Measurements from ENCODE around the gene CLASRP.

The CLASRP gene

DNA sequence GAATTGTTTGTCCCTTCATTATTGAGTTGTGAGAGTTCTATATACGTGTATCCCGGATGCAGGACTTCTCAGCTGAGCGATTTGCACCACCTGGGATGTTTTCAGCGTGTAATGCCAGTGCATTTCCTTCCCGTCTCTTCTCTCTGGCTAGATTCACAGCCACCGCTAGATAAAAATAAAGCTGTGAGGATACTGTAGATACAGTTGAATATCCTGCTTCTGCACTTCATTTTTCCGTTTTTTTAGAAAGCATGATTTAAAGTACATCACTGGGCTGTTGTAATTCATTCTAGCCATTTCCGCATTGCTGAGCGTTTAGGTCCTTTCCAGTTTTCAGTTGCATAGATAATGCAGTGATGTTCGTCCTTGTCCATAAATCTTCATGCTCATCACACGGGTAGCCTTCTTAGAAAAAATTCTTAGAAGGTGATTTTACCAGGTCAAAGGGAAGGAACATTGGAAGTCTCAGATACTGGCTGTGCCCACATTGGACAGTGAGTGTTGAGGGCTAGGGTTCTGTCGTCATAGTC lies 68.8 kb downstream of the CLASRP start:
- TF ChIP-seq, protein P1, sequence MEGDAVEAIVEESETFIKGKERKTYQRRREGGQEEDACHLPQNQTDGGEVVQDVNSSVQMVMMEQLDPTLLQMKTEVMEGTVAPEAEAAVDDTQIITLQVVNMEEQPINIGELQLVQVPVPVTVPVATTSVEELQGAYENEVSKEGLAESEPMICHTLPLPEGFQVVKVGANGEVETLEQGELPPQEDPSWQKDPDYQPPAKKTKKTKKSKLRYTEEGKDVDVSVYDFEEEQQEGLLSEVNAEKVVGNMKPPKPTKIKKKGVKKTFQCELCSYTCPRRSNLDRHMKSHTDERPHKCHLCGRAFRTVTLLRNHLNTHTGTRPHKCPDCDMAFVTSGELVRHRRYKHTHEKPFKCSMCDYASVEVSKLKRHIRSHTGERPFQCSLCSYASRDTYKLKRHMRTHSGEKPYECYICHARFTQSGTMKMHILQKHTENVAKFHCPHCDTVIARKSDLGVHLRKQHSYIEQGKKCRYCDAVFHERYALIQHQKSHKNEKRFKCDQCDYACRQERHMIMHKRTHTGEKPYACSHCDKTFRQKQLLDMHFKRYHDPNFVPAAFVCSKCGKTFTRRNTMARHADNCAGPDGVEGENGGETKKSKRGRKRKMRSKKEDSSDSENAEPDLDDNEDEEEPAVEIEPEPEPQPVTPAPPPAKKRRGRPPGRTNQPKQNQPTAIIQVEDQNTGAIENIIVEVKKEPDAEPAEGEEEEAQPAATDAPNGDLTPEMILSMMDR (IDR thresholded peaks at IDR 0.05; ENCODE audit: low read depth, low read length): no peak
- H3K4me3 ChIP-seq (ENCODE audit: low read depth, low read length): no peak overlapping the region

DNA sequence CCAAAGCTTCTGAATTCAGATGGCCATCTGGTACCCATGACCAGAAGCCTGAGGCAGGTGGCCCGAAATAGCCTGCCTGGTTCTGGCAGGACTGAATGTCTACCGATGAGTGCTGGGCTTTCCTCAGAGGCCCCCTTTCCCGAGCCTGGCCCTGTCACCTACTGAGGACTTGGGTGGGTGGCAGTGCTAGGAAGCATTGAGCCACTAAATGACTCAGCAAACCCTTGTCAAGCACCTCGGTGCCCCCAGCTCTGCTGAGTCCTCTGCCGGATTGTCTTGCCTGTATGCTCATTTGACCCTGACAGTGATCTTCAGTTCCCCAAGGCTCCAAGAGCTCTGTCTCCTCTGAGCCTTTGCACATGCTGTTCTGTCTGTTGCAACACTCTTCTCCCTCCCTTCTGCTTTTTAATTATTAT lies 72.0 kb downstream of the CLASRP start:
- H3K4me3 ChIP-seq (ENCODE audit: low read depth, low read length): no peak overlapping the region
- TF ChIP-seq, protein P1 (IDR thresholded peaks at IDR 0.05; ENCODE audit: low read depth, low read length): no peak

DNA sequence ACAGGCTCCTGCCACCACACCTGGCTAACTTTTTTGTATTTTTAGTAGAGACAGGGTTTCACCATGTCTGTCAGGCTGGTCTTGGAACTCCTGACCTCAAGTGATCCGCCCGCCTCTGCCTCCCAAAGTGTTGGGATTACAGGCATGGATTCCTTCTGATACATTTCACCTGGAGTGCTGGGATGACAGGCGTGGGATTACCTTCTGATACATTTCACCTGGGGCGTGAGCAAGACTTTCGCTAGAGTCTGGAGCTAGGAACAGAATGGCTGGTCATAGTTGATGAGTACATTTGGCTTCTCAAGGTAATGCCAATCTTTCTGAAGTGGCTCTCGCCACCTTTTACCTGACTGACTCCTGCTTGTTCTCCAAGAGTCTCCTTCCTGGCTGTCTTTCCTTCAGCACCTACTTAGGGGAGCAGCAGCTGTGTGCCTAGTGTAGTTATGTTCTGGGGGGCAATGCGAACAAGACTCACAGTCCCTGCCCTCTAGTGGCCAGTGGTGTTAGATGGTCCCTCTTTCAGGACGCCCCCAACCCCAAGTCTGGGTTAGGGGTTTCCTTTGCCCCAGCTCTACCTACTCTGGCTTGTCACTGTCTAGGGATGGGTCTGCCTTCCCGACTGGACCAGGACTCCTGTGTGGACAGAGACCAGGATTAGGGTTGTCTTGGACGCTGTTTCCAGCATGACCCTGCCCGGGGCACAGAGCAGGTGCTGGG lies 73.4 kb downstream of the CLASRP start:
- no peak overlapping the region for H3K4me3 ChIP-seq (ENCODE audit: low read depth, low read length)
- TF ChIP-seq, protein P1 (IDR thresholded peaks at IDR 0.05; ENCODE audit: low read depth, low read length): no peak

DNA sequence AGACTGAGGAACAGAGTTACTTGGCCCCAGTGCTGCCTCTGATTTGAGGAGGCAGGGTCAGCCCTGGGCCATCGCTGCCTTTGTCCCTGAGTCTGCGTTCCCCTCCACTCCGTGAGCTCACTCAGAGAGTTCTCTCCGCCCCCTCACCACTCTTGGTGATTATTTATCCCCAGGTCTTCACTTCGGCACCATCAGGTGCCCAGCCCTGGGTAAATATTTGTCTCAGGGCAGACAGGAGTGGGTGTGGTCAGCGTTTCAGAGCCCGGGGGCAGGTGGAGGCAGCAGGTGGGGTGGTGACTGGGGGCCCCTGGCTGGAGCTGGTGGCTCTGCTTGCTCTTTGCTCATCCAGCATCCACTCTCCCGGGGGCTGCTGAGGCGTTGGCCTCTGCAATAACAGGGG lies 74.8 kb downstream of the CLASRP start:
- no peak overlapping the region for H3K4me3 ChIP-seq (ENCODE audit: low read depth, low read length)
- TF ChIP-seq, protein P1 (IDR thresholded peaks at IDR 0.05; ENCODE audit: low read depth, low read length): no peak

DNA sequence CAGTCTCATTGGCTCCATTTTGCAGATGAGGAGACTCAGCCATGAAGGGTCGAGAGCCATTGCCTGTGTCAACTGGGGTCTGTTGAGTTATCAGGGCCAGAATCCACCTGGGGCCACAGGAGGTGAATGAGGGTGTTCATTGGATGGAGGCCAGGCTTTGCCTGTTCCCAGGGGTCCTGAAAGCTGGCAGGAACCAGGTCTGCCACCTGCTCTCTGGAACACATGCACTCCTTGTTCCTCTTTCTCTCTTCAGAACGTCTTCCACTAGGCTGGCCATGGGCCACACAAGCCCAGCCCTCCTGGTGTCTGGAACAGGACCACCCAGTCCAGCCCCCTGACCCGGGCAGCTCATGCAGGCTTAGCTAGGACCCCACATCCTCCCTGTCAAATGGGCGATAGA lies 75.3 kb downstream of the CLASRP start:
- TF ChIP-seq, protein P1 (IDR thresholded peaks at IDR 0.05; ENCODE audit: low read depth, low read length): no peak
- no peak overlapping the region for H3K4me3 ChIP-seq (ENCODE audit: low read depth, low read length)

DNA sequence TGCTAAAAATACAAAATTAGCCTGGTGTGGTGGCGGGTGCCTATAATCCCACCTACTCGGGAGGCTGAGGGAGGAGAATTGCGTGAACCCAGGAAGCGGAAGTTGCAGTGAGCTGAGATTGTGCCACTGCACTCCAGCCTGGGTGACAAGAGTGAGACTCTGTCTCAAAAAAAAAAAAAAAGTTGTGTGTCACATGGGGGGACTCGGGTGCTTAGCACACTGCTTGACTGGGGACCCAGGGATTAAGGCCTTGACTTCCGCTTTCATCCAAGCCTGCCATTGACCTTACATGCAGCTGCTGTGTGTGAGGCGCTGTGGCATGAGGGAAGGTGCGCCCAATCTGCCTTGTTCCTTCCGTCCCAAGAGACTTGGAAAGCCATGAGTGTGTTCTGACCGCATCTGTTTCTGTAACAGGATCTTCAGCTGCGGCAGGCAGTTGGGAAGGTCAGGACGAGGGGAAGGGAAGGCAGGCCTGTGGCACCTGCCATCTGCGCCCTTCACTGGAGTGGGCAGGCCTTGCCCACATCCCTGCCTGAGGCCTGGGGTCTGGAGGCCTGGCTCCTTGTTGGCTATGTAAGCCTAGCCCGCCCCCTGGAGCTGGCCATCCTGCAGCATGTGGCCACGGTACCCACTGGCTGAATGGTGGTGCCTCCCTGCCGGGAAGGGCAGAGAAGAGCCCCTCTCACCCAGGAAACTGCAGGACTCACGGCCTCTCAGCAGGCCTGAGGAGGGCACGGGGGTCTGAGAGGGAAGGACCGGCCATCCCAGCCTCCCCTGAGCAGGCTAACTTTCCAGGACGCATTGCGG lies 77.2 kb downstream of the CLASRP start:
- H3K4me3 ChIP-seq (ENCODE audit: low read depth, low read length): no peak overlapping the region
- TF ChIP-seq, protein P1 (IDR thresholded peaks at IDR 0.05; ENCODE audit: low read depth, low read length): no peak

DNA sequence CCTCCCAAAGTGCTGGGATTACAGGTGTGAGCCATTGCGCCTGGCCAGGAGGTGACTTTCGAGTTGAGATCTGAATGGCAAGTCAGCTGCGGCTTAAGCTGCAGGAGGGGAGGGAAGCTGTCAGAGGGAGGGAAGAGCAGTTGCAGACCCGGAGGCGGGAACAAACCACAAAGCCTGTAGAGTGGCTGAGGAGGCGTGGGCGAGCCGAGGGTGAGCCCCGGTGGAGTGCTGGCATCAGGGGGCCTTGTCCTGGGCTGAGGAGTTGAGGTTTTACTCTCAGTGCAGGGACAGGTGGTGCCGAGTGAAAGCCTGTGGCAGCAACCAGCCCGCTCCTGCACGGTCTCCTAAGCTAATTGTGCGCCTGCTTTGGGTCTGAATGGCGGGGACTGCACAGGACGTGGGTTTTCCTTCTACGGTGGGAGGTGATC lies 78.3 kb downstream of the CLASRP start:
- TF ChIP-seq, protein P1 (IDR thresholded peaks at IDR 0.05; ENCODE audit: low read depth, low read length): no peak
- H3K4me3 ChIP-seq (ENCODE audit: low read depth, low read length): no peak overlapping the region
